ENCODE results near the gene CDC42EP3.
A peak's percentile ranks its signal among the peaks of the same experiment; 100 is the strongest.

The CDC42EP3 gene, protein sequence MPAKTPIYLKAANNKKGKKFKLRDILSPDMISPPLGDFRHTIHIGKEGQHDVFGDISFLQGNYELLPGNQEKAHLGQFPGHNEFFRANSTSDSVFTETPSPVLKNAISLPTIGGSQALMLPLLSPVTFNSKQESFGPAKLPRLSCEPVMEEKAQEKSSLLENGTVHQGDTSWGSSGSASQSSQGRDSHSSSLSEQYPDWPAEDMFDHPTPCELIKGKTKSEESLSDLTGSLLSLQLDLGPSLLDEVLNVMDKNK

DNA sequence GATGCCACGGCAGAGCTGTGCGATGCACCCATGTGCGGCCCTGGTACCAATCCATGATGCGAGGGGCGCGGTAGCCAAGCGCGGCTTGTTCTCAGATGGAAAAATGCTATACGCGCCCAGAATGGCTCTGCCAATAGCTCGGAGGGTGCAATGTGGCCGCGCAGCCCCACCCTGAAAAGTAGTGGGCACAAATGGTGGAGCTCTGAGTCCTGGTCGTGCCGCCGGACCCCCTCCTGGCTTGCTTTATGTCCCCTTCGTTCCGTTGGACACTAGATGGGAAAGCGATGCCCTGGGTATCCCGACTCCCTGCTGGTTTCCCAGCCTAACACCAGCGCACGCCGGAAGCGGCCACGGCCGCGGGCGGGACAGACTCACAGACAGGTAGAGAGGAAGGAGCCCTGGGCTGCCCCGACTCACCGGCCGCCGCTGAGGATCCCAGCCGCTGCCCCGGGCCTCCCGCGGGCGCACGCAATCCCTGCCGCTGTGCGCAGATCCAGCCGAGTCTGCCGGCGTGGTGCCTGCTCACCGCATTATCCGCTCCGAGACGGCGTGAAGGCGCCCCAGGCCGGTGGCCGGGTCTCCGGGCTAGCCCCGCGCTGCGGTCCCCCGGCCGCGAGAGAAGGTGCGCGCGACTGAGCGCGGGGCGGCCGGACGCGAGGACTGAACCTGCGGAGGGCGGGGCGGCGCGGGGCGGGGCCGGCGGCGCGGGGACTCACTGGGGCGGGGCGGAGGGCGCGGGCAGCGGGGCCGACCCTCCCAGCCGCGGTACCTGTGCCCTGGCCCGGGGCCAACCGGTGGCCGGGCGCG is at the start of gene CDC42EP3:
Gene CDC42EP3, minus strand, starts transcription at position 634 of the 807 bp plus-strand sequence. CDS start 25,055 bp downstream, outside the sequence.
- DNase-seq (ENCODE audit: low read depth in 2 of 2), result no peak

DNA sequence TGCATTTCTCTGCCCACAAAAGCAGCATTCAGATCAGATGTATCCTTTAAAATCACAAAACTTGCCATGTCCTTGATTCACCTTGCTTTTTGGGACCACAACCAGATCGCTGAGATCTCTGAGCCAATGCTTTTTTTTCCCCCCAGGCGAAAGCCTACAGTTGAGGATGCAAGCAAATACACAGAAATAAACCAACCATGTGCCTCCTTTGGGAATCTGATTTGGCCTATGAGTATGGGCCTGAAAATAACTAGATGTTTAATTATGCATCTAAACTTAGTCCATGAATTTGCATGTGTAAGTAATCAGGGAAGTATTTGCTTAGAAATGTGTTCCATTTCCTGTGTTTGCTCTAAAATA is 49.7 kb upstream of the CDC42EP3 start:
- peak in 1 of 2 experiments; percentile 62 for DNase-seq (ENCODE audit: low read depth in 2 of 2)

DNA sequence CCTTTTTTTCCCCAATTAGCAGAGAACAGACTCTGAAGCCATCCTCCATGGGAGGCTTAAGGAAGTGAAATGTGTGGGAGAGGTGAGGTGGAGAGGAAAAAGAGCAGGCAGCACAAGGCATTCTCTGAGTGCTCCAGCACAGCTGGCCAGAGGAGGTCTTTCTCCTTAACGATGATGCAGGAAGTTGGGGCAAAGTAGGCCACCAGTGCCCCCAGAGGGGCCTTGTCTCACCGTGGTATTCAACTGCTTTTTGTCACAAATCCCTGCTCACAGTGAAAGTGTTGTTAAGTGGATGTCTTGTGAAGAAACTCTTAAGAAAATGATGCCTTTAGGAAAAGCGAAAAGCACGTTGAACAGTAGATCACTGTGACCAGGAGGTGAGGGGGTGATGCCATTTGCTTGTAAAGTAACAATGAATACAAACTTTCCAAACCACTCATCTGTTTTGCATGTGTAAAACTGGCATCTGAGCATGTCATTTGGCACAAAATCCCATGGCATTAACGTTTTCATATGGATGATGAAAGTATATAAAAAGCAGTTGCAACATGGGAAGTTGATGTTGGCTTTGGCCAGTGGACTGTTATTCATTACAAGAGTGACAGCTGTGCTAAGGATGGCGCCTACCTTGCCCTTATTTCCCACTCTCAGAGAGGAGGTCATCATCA is 49.2 kb upstream of the CDC42EP3 start:
- peak in 1 of 2 experiments; percentile 56 for DNase-seq (ENCODE audit: low read depth in 2 of 2)

- no peak for DNase-seq (ENCODE audit: low read depth in 2 of 2)
These were observed 47.2 kb upstream of the CDC42EP3 start for GRCh38 chr2:37718515-37719161.

- peak; percentile 87 to 89 for DNase-seq (ENCODE audit: low read depth in 2 of 2)
These were observed 41.8 kb upstream of the CDC42EP3 start for GRCh38 chr2:37713258-37713700.

DNA sequence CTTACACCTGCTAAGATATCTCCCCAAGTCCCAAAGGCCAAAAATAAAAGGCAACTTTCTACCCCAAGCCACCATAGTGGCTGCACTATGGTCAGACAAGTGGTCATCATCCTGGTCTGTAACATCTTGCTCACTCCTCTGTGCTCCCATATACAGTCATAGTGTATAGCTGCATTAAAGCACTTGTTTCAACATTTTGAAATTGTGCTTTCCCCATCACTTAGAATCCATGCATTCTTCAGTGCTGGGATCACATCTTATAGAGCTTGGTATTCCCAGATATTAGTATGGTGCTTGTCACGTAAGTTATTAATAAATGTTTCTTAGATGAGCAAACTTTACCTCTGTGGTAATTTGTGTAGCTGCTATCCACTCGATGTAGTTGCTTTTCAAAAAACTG is 40.4 kb upstream of the CDC42EP3 start:
- DNase-seq (ENCODE audit: low read depth in 2 of 2), result peak; percentile 86 to 92

- peak; percentile 93 to 94 for DNase-seq (ENCODE audit: low read depth in 2 of 2)
These were observed 39.9 kb upstream of the CDC42EP3 start for GRCh38 chr2:37711308-37711731.

DNA sequence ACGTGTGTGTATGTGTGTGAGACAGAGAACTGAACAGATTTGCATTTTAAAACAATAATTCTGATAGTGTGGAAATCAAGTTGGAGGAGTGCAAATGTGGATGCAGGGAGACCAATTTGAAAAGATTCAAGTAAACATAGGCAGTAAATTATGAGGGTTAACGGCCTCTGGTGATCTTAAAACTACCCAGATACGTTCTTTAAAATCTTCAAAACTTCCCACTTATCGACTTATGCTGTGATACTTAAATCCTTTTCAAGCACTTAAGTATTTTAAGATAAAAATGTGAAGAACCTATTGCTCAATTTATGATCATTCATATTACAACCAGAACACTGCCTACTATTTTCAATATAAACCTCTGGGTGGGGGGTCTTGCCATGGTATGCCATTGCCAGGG is 37.7 kb upstream of the CDC42EP3 start:
- no peak for DNase-seq (ENCODE audit: low read depth in 2 of 2)

- no peak for DNase-seq (ENCODE audit: low read depth in 2 of 2)
These were observed 36.7 kb upstream of the CDC42EP3 start for GRCh38 chr2:37708146-37708545.

DNA sequence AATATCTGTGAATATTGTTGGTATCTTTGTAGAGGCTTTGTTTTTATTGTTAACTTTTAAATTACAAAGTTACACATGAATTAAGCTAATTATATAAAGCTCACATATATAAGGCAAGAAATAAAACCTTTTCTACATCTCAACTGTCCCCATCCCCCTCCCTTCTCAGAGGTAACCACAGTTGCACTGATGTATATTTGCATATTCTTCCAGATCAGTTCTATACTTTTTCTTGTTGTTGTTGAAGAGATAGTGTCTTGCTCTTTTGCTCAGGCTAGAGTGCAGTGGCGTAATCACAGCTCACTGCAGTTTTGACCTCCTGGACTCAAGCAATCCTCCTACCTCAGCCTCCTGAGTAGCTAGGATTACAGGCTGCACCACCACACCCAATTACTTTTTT is 36.0 kb upstream of the CDC42EP3 start:
- no peak for DNase-seq (ENCODE audit: low read depth in 2 of 2)

GRCh38 chr2:37706334-37707183 is 35.1 kb upstream of the CDC42EP3 start:
- no peak for DNase-seq (ENCODE audit: low read depth in 2 of 2)

DNA sequence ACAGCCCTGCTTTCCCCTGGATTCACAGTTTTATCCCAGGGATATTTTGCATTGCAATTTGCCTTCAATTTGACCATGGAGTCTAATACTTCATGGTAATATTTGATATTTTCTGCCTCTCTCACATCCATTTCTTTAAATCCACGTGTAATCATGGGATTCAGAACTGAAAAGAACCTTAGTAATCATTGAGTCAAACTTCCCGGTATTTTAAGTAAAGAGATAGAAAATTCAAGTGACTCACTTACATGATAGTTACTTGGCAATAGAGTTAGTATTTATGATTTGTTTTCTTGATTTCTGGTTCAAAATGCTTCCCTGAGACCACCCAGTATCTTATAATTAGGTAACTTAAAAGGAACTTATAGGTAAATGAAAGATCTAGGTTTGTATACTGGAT is 33.7 kb upstream of the CDC42EP3 start:
- no peak for DNase-seq (ENCODE audit: low read depth in 2 of 2)

DNA sequence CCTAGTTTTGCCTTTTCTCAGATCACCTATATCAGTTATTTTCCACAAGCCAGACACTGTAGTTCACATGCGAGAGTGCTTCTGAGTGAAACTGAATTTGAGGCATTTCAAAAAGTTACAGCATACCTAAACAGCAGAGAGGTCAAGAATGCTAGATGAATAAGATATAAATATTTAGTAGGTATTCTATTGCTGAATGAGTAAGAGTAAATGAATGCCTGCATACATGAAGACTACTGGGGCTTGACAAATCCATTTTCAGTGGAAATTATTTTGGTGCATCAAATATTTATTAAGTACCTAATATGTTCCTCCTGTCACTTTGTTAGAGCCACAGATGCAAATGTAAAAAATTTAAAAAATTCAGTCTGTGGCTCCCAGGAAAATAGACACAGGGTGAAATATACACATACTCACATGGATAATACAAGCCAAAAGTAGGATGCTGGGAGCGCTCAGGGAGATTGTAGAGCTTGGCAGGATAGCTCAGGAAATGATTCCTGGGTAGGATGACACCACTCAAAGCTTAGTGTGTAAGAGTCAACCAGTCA is 27.6 kb upstream of the CDC42EP3 start:
- peak; percentile 68 to 76 for DNase-seq (ENCODE audit: low read depth in 2 of 2)

- DNase-seq (ENCODE audit: low read depth in 2 of 2), result no peak
These were observed 23.9 kb upstream of the CDC42EP3 start for GRCh38 chr2:37695336-37695735.

DNA sequence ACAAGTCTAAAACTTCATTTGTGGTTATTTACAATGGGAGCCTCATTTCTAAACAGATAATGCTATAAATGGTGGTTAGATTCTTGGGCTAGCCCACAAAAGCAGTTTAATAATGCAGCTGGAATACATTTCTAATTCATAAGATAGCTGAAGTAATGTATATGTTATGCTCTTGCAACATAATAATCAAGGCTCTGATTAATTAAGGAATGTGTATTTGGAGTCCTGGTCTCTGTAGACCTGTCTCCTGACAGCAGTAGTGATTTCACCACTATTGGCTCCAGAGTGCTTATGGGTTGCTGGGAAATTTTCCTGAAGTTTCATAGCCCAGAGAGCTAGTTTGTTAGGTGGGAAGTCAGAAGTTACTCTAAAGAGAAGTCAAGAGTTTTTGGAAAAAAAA is 21.3 kb upstream of the CDC42EP3 start:
- DNase-seq (ENCODE audit: low read depth in 2 of 2), result peak in 1 of 2 experiments; percentile 52

GRCh38 chr2:37689751-37690150 is 18.3 kb upstream of the CDC42EP3 start:
- DNase-seq (ENCODE audit: low read depth in 2 of 2), result no peak

GRCh38 chr2:37688771-37689468 is 17.5 kb upstream of the CDC42EP3 start:
- DNase-seq (ENCODE audit: low read depth in 2 of 2), result peak; percentile 85

- no peak for DNase-seq (ENCODE audit: low read depth in 2 of 2)
These were observed 15.5 kb upstream of the CDC42EP3 start for GRCh38 chr2:37686792-37687526.

DNA sequence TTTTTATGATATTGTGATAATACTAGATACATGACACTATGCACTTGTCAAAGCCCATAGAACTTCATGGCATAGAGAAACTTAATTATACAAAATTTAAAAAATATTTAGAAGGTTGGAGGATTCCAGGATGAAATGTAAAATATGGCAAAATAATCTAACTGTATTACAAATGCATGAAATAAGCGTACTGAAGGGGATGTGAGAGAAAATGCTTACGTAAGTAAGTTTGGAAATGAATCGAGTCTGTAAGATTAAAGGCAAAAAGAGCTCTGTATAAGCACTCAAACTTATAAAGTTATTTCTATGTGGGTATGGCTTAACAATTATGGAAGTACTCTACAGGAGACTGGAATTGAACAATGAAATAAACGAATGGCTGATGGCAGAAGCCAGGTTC is 13.4 kb upstream of the CDC42EP3 start:
- DNase-seq (ENCODE audit: low read depth in 2 of 2), result no peak
